Fibroblast of lung (primary cell): ENCODE data around the gene MIER2. TPM values are rescaled to one million over a fixed set of nuclear protein-coding genes. Genes with fewer than 3 reads are reported as not detected.
A peak's percentile ranks its signal among the peaks of the same experiment; 100 is the strongest.

Source experiments
- DNase-seq, 2 donors: peaks; one replicate each; pipeline versions ENCODE4 v3.0.0 to v3.0.0-alpha.2; 2010; ENCODE audit warnings: low read depth in 2 of 2
- H2AFZ ChIP-seq: 2 replicates; pipeline ENCODE4 v1.5.1; 2012; ENCODE audit warnings: low read length, control low read depth, inconsistent platforms
- H3K27ac ChIP-seq: 2 replicates; pipeline ENCODE4 v1.5.1; 2011; ENCODE audit warnings: low read length, control low read depth; ENCODE audit not compliant: insufficient read depth
- H3K27me3 ChIP-seq: 2 replicates; pipeline ENCODE4 v1.5.1; 2011; ENCODE audit warnings: mild to moderate bottlenecking, low read length; ENCODE audit not compliant: control insufficient read depth, insufficient read depth
- H3K36me3 ChIP-seq: 2 replicates; pipeline ENCODE4 v1.5.1; 2011; ENCODE audit warnings: low read length; ENCODE audit not compliant: control insufficient read depth, insufficient read depth
- H3K4me1 ChIP-seq: 2 replicates; pipeline ENCODE4 v1.5.1; 2011; ENCODE audit warnings: low read length; ENCODE audit not compliant: control insufficient read depth, insufficient read depth; ENCODE audit errors: extremely low read depth
- H3K4me2 ChIP-seq: 2 replicates; pipeline ENCODE4 v1.5.1; 2011; ENCODE audit warnings: low read length, control low read depth; ENCODE audit not compliant: insufficient read depth; ENCODE audit errors: extremely low read depth
- H3K4me3 ChIP-seq, 4 experiments: fragments of 200-600 bp in 1 of 4; sonication (generic) in 1 of 4; replicated peaks in 1 of 4; 2 replicates each; pipeline ENCODE4 v1.5.1; 2011 to 2016; ENCODE audit warnings: low read length in 4 of 4, low read depth in 3 of 4, mild to moderate bottlenecking in 3 of 4, control low read depth in 2 of 4, inconsistent platforms in 1 of 4, mixed read lengths in 1 of 4; ENCODE audit not compliant: insufficient read depth in 1 of 4; ENCODE audit errors: control extremely low read depth in 1 of 4
- H3K79me2 ChIP-seq: 2 replicates; pipeline ENCODE4 v1.5.1; 2012; ENCODE audit warnings: mild to moderate bottlenecking, low read length, inconsistent platforms; ENCODE audit not compliant: control insufficient read depth, insufficient read depth
- H3K9ac ChIP-seq: 2 replicates; pipeline ENCODE4 v1.5.1; 2011; ENCODE audit warnings: mild to moderate bottlenecking, low read length, control low read depth; ENCODE audit not compliant: insufficient read depth
- H3K9me3 ChIP-seq: 2 replicates; pipeline ENCODE4 v1.5.1; 2012; ENCODE audit warnings: low read depth, low read length; ENCODE audit not compliant: control insufficient read depth, insufficient read depth
- H4K20me1 ChIP-seq: 2 replicates; pipeline ENCODE4 v1.5.1; 2011; ENCODE audit warnings: low read length; ENCODE audit not compliant: control insufficient read depth, insufficient read depth; ENCODE audit errors: extremely low read depth
- EZH2 ChIP-seq: IDR thresholded peaks from 2 replicates; pipeline ENCODE4 v1.5.1; 2012; ENCODE audit warnings: low read length, control low read depth, mild to moderate bottlenecking; ENCODE audit errors: missing control alignments
- polyA plus RNA-seq, 2 donors: library from polyadenylated mRNA; depleted of rRNA in 1 of 2; stranded (reverse) in 1 of 2; unstranded in 1 of 2; fragments of >200 nt; gene quantifications; 2 replicates each; pipeline ENCODE4 v1.2.1, GENCODE V29; 2011 to 2012; ENCODE audit warnings: missing spikeins in 1 of 2
- total RNA-seq: library from RNA; depleted of rRNA; stranded (reverse); fragments of >200 nt; gene quantifications from 2 replicates; pipeline ENCODE4 v1.2.1, GENCODE V29; 2014
- TF ChIP-seq, protein P1 (sequence below), 2 donors: IDR thresholded peaks in 1 of 2; conservative IDR thresholded peaks in 1 of 2; 1 replicate in 1 of 2; 2 replicates in 1 of 2; pipeline ENCODE4 v1.5.1; 2011 to 2012; ENCODE audit warnings: low read length in 2 of 2, control low read depth in 1 of 2, inconsistent platforms in 1 of 2, low read depth in 1 of 2, mild to moderate bottlenecking in 1 of 2

MIER2 gene
- total and polyA plus RNA-seq, 2 donors (not counting 1 experiment from before 2014, with no cell fraction given), result 13.7 to 20.6 TPM

DNA sequence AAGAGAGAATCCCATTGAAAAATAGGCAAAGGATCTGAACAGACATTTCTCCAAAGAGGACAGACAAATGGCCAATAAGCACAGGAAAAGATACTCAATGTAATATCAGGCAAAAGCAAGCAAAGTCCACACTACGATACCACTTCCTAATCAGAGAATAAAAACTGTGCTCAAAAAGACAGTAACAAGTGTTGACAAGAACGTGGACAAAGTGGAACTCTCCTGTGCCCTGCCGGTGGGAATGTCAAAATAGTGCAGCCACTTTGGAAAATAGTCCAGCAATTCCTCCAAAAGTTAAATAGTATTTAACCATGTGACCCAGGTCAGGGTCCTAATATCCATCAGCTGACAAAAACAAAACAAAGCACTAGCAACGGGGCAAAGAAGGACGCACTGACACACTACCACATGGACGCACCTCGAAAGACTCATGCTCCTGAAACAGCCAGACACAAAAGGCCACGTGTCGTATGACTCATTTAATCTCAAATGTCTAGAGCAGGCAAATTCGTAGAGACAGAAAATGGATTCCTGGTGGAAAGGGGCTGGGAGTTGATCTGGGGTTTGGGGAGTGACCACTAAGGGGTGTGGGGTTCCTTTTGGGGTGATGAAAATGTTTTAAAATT lies 5.2 kb downstream of the MIER2 start:
- H3K9ac ChIP-seq, result no peak overlapping the region

DNA sequence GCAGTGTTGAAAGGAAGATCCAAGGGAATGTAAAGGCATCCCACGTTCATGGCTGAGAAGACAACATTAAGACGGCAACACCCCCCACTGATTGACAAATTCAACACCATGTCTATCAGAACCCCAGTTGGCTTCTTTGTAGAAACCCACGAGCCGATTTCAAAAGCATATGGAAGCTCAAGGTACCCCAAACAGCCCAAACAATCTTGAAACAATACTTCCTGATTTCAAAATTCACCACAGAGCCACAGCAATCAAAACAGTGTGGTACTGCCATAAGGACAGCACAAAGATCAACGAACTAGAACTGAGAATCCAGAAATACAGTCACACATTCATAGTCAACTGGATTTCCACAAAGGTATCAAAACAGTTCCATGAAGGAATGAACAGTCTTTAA lies 6.2 kb downstream of the MIER2 start:
- no peaks in the 10 kb centered on the region for H3K9me3 ChIP-seq
- H3K79me2 ChIP-seq, result peaks cover 86% of the 10 kb centered on the region
- H3K36me3 ChIP-seq, result peaks cover 17% of the 10 kb centered on the region
- H3K9ac ChIP-seq, result no peak overlapping the region
- TF ChIP-seq, protein P1, sequence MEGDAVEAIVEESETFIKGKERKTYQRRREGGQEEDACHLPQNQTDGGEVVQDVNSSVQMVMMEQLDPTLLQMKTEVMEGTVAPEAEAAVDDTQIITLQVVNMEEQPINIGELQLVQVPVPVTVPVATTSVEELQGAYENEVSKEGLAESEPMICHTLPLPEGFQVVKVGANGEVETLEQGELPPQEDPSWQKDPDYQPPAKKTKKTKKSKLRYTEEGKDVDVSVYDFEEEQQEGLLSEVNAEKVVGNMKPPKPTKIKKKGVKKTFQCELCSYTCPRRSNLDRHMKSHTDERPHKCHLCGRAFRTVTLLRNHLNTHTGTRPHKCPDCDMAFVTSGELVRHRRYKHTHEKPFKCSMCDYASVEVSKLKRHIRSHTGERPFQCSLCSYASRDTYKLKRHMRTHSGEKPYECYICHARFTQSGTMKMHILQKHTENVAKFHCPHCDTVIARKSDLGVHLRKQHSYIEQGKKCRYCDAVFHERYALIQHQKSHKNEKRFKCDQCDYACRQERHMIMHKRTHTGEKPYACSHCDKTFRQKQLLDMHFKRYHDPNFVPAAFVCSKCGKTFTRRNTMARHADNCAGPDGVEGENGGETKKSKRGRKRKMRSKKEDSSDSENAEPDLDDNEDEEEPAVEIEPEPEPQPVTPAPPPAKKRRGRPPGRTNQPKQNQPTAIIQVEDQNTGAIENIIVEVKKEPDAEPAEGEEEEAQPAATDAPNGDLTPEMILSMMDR (conservative IDR thresholded peaks at IDR 0.05 in 1 of 2, IDR thresholded peaks at IDR 0.05 in 1 of 2; ENCODE audit: low read depth in 1 of 2, low read length in 2 of 2), result no peak
- no peaks in the 10 kb centered on the region for H3K27me3 ChIP-seq
- H3K4me1 ChIP-seq, result peaks cover 4% of the 10 kb centered on the region
- H3K4me2 ChIP-seq, result no peak overlapping the region
- no peak overlapping the region for H2AFZ ChIP-seq
- H3K27ac ChIP-seq, result no peak overlapping the region
- H4K20me1 ChIP-seq, result no peaks in the 10 kb centered on the region
- DNase-seq, result no peak
- H3K4me3 ChIP-seq, result no peak overlapping the region

More for the DNA sequence above, 5.2 kb downstream of the MIER2 start:
- H3K79me2 ChIP-seq, result peaks cover 88% of the 10 kb centered on the region
- peaks cover 4% of the 10 kb centered on the region for H3K4me1 ChIP-seq
- no peak overlapping the region for H3K27ac ChIP-seq
- no peak for TF ChIP-seq EZH2
- TF ChIP-seq, protein P1 (conservative IDR thresholded peaks at IDR 0.05 in 1 of 2, IDR thresholded peaks at IDR 0.05 in 1 of 2; ENCODE audit: low read depth in 1 of 2, low read length in 2 of 2), result no peak
- H3K9me3 ChIP-seq, result no peaks in the 10 kb centered on the region
- H3K27me3 ChIP-seq, result no peaks in the 10 kb centered on the region
- no peak overlapping the region for H3K4me3 ChIP-seq
- no peaks in the 10 kb centered on the region for H4K20me1 ChIP-seq
- H3K36me3 ChIP-seq, result peaks cover 15% of the 10 kb centered on the region
- H3K4me2 ChIP-seq, result no peak overlapping the region
- H2AFZ ChIP-seq, result no peak overlapping the region
- peak in 1 of 2 donors; percentile 64 for DNase-seq

DNA sequence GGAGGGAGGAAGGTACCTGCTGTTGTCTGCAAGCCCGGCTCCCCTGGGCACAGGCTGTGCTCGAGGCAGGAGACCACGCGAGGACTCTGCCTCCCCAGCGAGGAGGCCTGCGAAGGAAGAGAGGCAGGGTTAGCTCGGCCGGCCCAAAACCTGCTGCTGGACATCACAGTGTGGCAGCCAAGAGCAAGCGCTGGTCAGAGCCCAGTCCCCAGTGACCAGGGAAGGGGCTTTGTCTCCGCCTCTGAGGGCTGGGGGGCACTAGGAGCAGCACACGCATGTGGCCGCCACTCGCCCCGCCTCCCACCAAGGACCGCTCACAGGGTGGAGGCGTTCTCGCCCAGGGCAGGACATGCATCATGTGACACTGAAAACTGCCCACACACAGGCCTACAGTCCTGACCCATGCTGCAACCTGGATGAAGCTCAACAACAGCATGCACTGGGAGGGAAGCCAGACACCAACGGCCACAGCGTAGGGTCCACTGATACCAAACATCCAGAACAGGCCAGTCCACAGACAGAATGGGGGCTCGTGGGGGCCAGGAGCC lies 8.5 kb downstream of the MIER2 start:
- DNase-seq, result no peak
- no peak overlapping the region for H2AFZ ChIP-seq
- H3K9ac ChIP-seq, result no peak overlapping the region
- no peaks in the 10 kb centered on the region for H3K9me3 ChIP-seq
- no peak for TF ChIP-seq EZH2
- TF ChIP-seq, protein P1 (conservative IDR thresholded peaks at IDR 0.05 in 1 of 2, IDR thresholded peaks at IDR 0.05 in 1 of 2; ENCODE audit: low read depth in 1 of 2, low read length in 2 of 2), result no peak
- H3K4me1 ChIP-seq, result no peaks in the 10 kb centered on the region
- H3K4me2 ChIP-seq, result no peak overlapping the region
- H3K27ac ChIP-seq, result no peak overlapping the region
- H3K27me3 ChIP-seq, result no peaks in the 10 kb centered on the region
- H3K4me3 ChIP-seq, result no peak overlapping the region
- H4K20me1 ChIP-seq, result no peaks in the 10 kb centered on the region
- H3K36me3 ChIP-seq, result peaks cover 13% of the 10 kb centered on the region
- peaks cover 65% of the 10 kb centered on the region for H3K79me2 ChIP-seq
